Ascending aorta (tissue), 2 donors: Measurements from ENCODE around the gene NCAPG2. TPM values are rescaled to one million over a fixed set of nuclear protein-coding genes. Genes with fewer than 3 reads are reported as not detected.

ENCODE experiments used
- DNase-seq, 2 donors: peaks; one replicate each; pipeline ENCODE4 v3.0.0-alpha.2; 2019; ENCODE audit warnings: low spot score in 2 of 2
- H3K27ac ChIP-seq, 2 donors: fragments of 200-600 bp; sonication (generic); one replicate each; pipeline ENCODE4 v1.5.1; 2016 to 2017; ENCODE audit warnings: mild to moderate bottlenecking in 1 of 2
- H3K27me3 ChIP-seq: fragments of 200-600 bp; sonication (generic); one replicate; pipeline ENCODE4 v1.5.1; 2017
- H3K36me3 ChIP-seq, 2 donors: fragments of 200-600 bp; sonication (generic); one replicate each; pipeline ENCODE4 v1.5.1; 2016
- H3K4me1 ChIP-seq, 2 donors: fragments of 200-600 bp; sonication (generic); one replicate each; pipeline ENCODE4 v1.5.1; 2016 to 2017; ENCODE audit warnings: mild to moderate bottlenecking in 1 of 2
- H3K4me3 ChIP-seq, 2 donors: fragments of 200-600 bp; sonication (generic); one replicate each; pipeline ENCODE4 v1.5.1; 2016 to 2017; ENCODE audit warnings: mild to moderate bottlenecking in 1 of 2
- H3K9me3 ChIP-seq, 2 donors: fragments of 200-600 bp; sonication (generic); one replicate each; pipeline ENCODE4 v1.5.1; 2016
- intact Hi-C: fragments of 100-400 bp; cut with DNase I; formaldehyde crosslinking; loops from one replicate; pipeline ENCODE4 v1.15.1; 2023
- total RNA-seq: library from RNA; depleted of rRNA; stranded (reverse); fragments of >200 nt; gene quantifications from one replicate; pipeline ENCODE4 v1.1.0, GENCODE V29; 2016
- TF ChIP-seq, protein P1 (sequence below), 3 experiments: fragments of 200-600 bp in 2 of 3; fragments of 450-650 bp in 1 of 3; sonication (generic) in 2 of 3; IDR thresholded peaks; one replicate each; pipeline ENCODE4 v1.5.1; 2016 to 2019; ENCODE audit warnings: antibody characterized with exemption in 3 of 3, mild to moderate bottlenecking in 1 of 3, moderate library complexity in 1 of 3

NCAPG2 gene
- total RNA-seq, 1 donor from 2014 or later = 1.6 TPM

GRCh38 chr7:158582089-158582456, 122.5 kb downstream of the NCAPG2 start:
- Histone ChIP-seq H3K4me3 (no peak overlapping the region), H3K27me3 (no peaks in the 10 kb centered on the region), H3K36me3 (no peaks in the 10 kb centered on the region), H3K9me3 (peaks cover 0 to 7% of the 10 kb centered on the region in 2 donors), H3K27ac (no peak overlapping the region), H3K4me1 (peaks cover 10 to 13% of the 10 kb centered on the region in 2 donors)
- TF ChIP-seq, protein P1, sequence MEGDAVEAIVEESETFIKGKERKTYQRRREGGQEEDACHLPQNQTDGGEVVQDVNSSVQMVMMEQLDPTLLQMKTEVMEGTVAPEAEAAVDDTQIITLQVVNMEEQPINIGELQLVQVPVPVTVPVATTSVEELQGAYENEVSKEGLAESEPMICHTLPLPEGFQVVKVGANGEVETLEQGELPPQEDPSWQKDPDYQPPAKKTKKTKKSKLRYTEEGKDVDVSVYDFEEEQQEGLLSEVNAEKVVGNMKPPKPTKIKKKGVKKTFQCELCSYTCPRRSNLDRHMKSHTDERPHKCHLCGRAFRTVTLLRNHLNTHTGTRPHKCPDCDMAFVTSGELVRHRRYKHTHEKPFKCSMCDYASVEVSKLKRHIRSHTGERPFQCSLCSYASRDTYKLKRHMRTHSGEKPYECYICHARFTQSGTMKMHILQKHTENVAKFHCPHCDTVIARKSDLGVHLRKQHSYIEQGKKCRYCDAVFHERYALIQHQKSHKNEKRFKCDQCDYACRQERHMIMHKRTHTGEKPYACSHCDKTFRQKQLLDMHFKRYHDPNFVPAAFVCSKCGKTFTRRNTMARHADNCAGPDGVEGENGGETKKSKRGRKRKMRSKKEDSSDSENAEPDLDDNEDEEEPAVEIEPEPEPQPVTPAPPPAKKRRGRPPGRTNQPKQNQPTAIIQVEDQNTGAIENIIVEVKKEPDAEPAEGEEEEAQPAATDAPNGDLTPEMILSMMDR (IDR thresholded peaks at IDR 0.05) = no peak
- intact Hi-C loops = no loop called here
- no peak for DNase-seq

GRCh38 chr7:158581440-158582088, 123.0 kb downstream of the NCAPG2 start:
- Histone ChIP-seq H3K27me3 (no peaks in the 10 kb centered on the region), H3K36me3 (no peaks in the 10 kb centered on the region)

More at GRCh38 chr7:158581440-158582088, 123.0 kb downstream of the NCAPG2 start:
- Histone ChIP-seq H3K9me3 (peaks cover 0 to 7% of the 10 kb centered on the region in 2 donors), H3K27ac (no peak overlapping the region), H3K4me3 (no peak overlapping the region), H3K4me1 (peaks cover 7 to 8% of the 10 kb centered on the region in 2 donors)
- intact Hi-C loops = no loop called here
- TF ChIP-seq, protein P1 (IDR thresholded peaks at IDR 0.05) = no peak
- DNase-seq = no peak

Other genes starting within 250 kb of the NCAPG2 start
- 7.3 TPM for gene PTPRN2, start 117.0 kb downstream of the NCAPG2 start, total RNA-seq
- 102 TPM for gene ESYT2, start 124.7 kb upstream of the NCAPG2 start, total RNA-seq
- gene DYNC2I1, start 151.8 kb upstream of the NCAPG2 start, total RNA-seq = 7.6 TPM